A549 (cell line): ENCODE data around the gene SCGB1D2. TPM values are rescaled to one million over a fixed set of nuclear protein-coding genes. Genes with fewer than 3 reads are reported as not detected.
A peak's percentile ranks its signal among the peaks of the same experiment; 100 is the strongest.

Source experiments
- ATAC-seq, 2 experiments: fragments of 200-7000 bp in 1 of 2; fragments of >200 bp in 1 of 2; cut with Nextera tagmentation in 1 of 2; cut with Tn5 transposase in 1 of 2; 3 replicates each; pipeline versions ENCODE4 v1.8.0 to v1.9.1; 2018 to 2020; ENCODE audit warnings: mild to moderate bottlenecking in 1 of 2, moderate library complexity in 1 of 2
- CTCF ChIA-PET: fragments of 300-600 bp; sonication (Branson Sonifier 250); formaldehyde crosslinking; extraction: SDS; loops from one replicate; lab custom pipeline; 2021; ENCODE audit warnings: antibody characterized with exemption, inconsistent platforms; lab: Yijun Ruan, JAX
- POLR2A ChIA-PET: fragments of 350-600 bp; formaldehyde crosslinking; extraction: SDS; loops from one replicate; lab custom pipeline; 2021; ENCODE audit warnings: antibody characterized with exemption, inconsistent platforms; lab: Yijun Ruan, JAX
- DNase-seq, 2 experiments: peaks; one replicate each; pipeline versions ENCODE4 v3.0.0 to v3.0.0-alpha.2; 2011 to 2016; ENCODE audit warnings: low read depth in 1 of 2, low spot score in 1 of 2
- FAIRE-seq: peaks from 2 replicates; lab custom pipeline; 2011; peaks lifted over from hg19 to GRCh38; lab: Jason Lieb, UNC
- H3K27ac ChIP-seq, 2 experiments: fragments of >200 bp; sonication (Bioruptor Twin); formaldehyde crosslinking; 3 replicates each; pipeline ENCODE4 v1.5.1; 2016 to 2017
- H3K4me1 ChIP-seq: fragments of >200 bp; sonication (Bioruptor Twin); formaldehyde crosslinking; 3 replicates; pipeline ENCODE4 v1.6.1; 2016
- H3K4me2 ChIP-seq: fragments of >200 bp; sonication (Bioruptor Twin); formaldehyde crosslinking; 3 replicates; pipeline ENCODE4 v1.6.1; 2016
- H3K4me3 ChIP-seq: fragments of >200 bp; sonication (Bioruptor Twin); formaldehyde crosslinking; 3 replicates; pipeline ENCODE4 v1.5.1; 2016
- H3K9me3 ChIP-seq: fragments of >200 bp; sonication (Bioruptor Twin); formaldehyde crosslinking; 3 replicates; pipeline ENCODE4 v1.6.1; 2016
- CBX2 ChIP-seq: fragments of 200-600 bp; sonication (generic); IDR thresholded peaks from 2 replicates; pipeline ENCODE4 v1.6.1; 2016; ENCODE audit warnings: low read depth, mild to moderate bottlenecking, borderline replicate concordance
- EP300 ChIP-seq, 2 experiments: fragments of >200 bp; sonication (Bioruptor Twin); formaldehyde crosslinking; IDR thresholded peaks; 2 replicates in 1 of 2; 3 replicates in 1 of 2; pipeline ENCODE4 v1.6.1; 2016 to 2017
- JUN ChIP-seq, 2 experiments: fragments of >200 bp; sonication (Bioruptor Twin); formaldehyde crosslinking; IDR thresholded peaks; 2 replicates in 1 of 2; 3 replicates in 1 of 2; pipeline ENCODE4 v1.6.1; 2016 to 2017
- MAFK ChIP-seq: fragments of 450-650 bp; IDR thresholded peaks from 2 replicates; pipeline ENCODE4 v1.6.1; 2014; ENCODE audit not compliant: partially characterized antibody
- MAX ChIP-seq: IDR thresholded peaks from 2 replicates; pipeline ENCODE4 v1.6.1; 2012
- MAZ ChIP-seq: fragments of 150-350 bp; IDR thresholded peaks from 2 replicates; pipeline ENCODE4 v1.6.1; 2014; ENCODE audit warnings: antibody characterized with exemption, low read depth, low read length, borderline replicate concordance
- MYC ChIP-seq: IDR thresholded peaks from 2 replicates; pipeline ENCODE4 v1.6.1; 2012; ENCODE audit warnings: mild to moderate bottlenecking, inconsistent platforms, low read length, improper control_type of control experiment, borderline replicate concordance
- PBX3 ChIP-seq: IDR thresholded peaks from 2 replicates; pipeline ENCODE4 v1.6.1; 2012
- POLR2A ChIP-seq: IDR thresholded peaks from 2 replicates; pipeline ENCODE4 v1.6.1; 2012; ENCODE audit warnings: mild to moderate bottlenecking, low read length
- POLR2AphosphoS2 ChIP-seq: conservative IDR thresholded peaks from 2 replicates; pipeline ENCODE4 v1.6.1; 2012; ENCODE audit warnings: low read length, improper control_type of control experiment, inconsistent platforms
- RAD21 ChIP-seq, 2 experiments: fragments of >200 bp in 1 of 2; sonication (Bioruptor Twin) in 1 of 2; formaldehyde crosslinking in 1 of 2; IDR thresholded peaks in 1 of 2; conservative IDR thresholded peaks in 1 of 2; 2 replicates in 1 of 2; 3 replicates in 1 of 2; pipeline ENCODE4 v1.6.1; 2012 to 2018; ENCODE audit warnings: inconsistent platforms in 1 of 2
- RCOR1 ChIP-seq: fragments of 150-350 bp; IDR thresholded peaks from 2 replicates; pipeline ENCODE4 v1.6.1; 2014; ENCODE audit warnings: antibody characterized with exemption, low read length, low read depth
- SMC3 ChIP-seq: fragments of >200 bp; sonication (Bioruptor Twin); formaldehyde crosslinking; IDR thresholded peaks from 3 replicates; pipeline ENCODE4 v1.6.1; 2018; ENCODE audit warnings: inconsistent platforms
- SREBF2 ChIP-seq: fragments of 450-650 bp; IDR thresholded peaks from 2 replicates; pipeline ENCODE4 v1.6.1; 2014; ENCODE audit warnings: mild to moderate bottlenecking, moderate library complexity
- ZC3H11A ChIP-seq: fragments of 450-650 bp; IDR thresholded peaks from 2 replicates; pipeline ENCODE4 v1.6.1; 2014; ENCODE audit warnings: antibody characterized with exemption, mild to moderate bottlenecking
- ZFP36 ChIP-seq: fragments of 450-650 bp; IDR thresholded peaks from 2 replicates; pipeline ENCODE4 v1.6.1; 2014; ENCODE audit warnings: borderline replicate concordance; ENCODE audit not compliant: partially characterized antibody
- WGBS: methylation state at CpG from one replicate; pipeline ENCODE4 v1.1.6; 2017; ENCODE audit errors: missing lambda C conversion rate; 5-methylcytosine and 5-hydroxymethylcytosine counted together
- polyA plus RNA-seq, 4 experiments: library from polyadenylated mRNA; depleted of rRNA in 3 of 4; stranded (reverse); fragments of >200 nt; fragmentation: RNase III in 1 of 4; extraction: RNeasy Plus Mini Kit Qiagen cat#74134 plus additional on column Dnase treatment in 1 of 4; gene quantifications; 2 replicates in 3 of 4; 3 replicates in 1 of 4; pipeline ENCODE4 v1.2.3, GENCODE V29; 2011 to 2017
- TF ChIP-seq, protein P1 (sequence below): fragments of 250-450 bp; sonication (Bioruptor Pico); IDR thresholded peaks from 2 replicates; pipeline ENCODE4 v1.5.0; 2020; ENCODE audit warnings: low read depth, mild to moderate bottlenecking, moderate library complexity
- TF ChIP-seq, protein P2 (sequence below): fragments of >200 bp; sonication (Bioruptor Twin); formaldehyde crosslinking; IDR thresholded peaks from 3 replicates; pipeline ENCODE4 v1.6.1; 2016

Gene SCGB1D2
- polyA plus RNA-seq, 2 of the 4 experiments (the other 2 are of a cell fraction) = not detected

GRCh38 chr11:62273789-62274275 lies 31.8 kb downstream of the SCGB1D2 start:
- ATAC-seq = no peak
- 62% methylated on average over 7 of the region's 7 CpGs for WGBS
- Histone ChIP-seq H3K4me3 (no peak overlapping the region), H3K27ac (no peak overlapping the region), H3K4me1 (no peaks in the 10 kb centered on the region)
- ChIA-PET POLR2A (no interaction called here), CTCF (no interaction called here)
- no peak for DNase-seq
- no peak for TF ChIP-seq MAZ
- no peak for TF ChIP-seq MAX
- no peak for TF ChIP-seq MAFK
- no peak for TF ChIP-seq POLR2A
- TF ChIP-seq, protein P1, sequence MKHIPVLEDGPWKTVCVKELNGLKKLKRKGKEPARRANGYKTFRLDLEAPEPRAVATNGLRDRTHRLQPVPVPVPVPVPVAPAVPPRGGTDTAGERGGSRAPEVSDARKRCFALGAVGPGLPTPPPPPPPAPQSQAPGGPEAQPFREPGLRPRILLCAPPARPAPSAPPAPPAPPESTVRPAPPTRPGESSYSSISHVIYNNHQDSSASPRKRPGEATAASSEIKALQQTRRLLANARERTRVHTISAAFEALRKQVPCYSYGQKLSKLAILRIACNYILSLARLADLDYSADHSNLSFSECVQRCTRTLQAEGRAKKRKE (CRISPR knock-in tag) = no peak
- TF ChIP-seq PBX3 = no peak
- no peak for TF ChIP-seq RCOR1
- TF ChIP-seq POLR2AphosphoS2 = no peak
- no peak for TF ChIP-seq SMC3
- TF ChIP-seq, protein P2, sequence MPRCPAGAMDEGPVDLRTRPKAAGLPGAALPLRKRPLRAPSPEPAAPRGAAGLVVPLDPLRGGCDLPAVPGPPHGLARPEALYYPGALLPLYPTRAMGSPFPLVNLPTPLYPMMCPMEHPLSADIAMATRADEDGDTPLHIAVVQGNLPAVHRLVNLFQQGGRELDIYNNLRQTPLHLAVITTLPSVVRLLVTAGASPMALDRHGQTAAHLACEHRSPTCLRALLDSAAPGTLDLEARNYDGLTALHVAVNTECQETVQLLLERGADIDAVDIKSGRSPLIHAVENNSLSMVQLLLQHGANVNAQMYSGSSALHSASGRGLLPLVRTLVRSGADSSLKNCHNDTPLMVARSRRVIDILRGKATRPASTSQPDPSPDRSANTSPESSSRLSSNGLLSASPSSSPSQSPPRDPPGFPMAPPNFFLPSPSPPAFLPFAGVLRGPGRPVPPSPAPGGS = no peak
- TF ChIP-seq SREBF2 = no peak
- no peak for TF ChIP-seq JUN (IDR thresholded peaks at IDR 0.05)
- no peak for TF ChIP-seq EP300 (IDR thresholded peaks at IDR 0.05)
- TF ChIP-seq MYC = no peak
- TF ChIP-seq RAD21 (conservative IDR thresholded peaks at IDR 0.05 in 1 of 2, IDR thresholded peaks at IDR 0.05 in 1 of 2) = no peak
- TF ChIP-seq ZC3H11A = no peak
- TF ChIP-seq, all 56 proteins: peak for 0
- FAIRE-seq = no peak
- H3K4me2 ChIP-seq = no peak overlapping the region
- H3K9me3 ChIP-seq = no peaks in the 10 kb centered on the region

DNA sequence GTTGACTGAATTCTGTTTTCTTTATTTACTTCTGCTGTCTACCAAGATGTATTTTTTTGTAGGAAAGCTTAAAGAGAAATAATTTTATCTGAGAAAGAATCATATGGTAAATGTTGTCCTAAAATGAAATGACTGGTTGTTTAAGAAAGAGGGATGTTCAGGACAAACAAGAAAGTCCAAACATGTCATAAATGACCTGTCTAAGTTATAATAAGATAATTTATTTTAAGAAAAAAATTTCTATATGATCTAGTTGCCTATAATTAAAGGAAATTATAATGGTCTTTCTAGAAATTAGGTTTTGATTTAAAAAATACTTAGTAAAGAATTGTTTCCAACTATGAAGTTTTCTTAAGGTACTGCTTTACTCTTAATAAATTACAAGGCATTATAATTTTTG lies 38.4 kb downstream of the SCGB1D2 start:
- Histone ChIP-seq H3K4me1 (no peaks in the 10 kb centered on the region), H3K4me2 (no peak overlapping the region), H3K27ac (no peak overlapping the region), H3K4me3 (no peak overlapping the region), H3K9me3 (peaks cover 12% of the 10 kb centered on the region; the same call in 2 of the 3 replicates)
- DNase-seq = no peak
- POLR2A ChIA-PET = no interaction called here
- CTCF ChIA-PET = no interaction called here
- TF ChIP-seq ZFP36 = peak; percentile 29
- no peak for TF ChIP-seq CBX2
- FAIRE-seq = peak; percentile 84
- no peak for ATAC-seq

Other genes starting within 250 kb of the SCGB1D2 start
- gene INCENP, start 118.2 kb upstream of the SCGB1D2 start, polyA plus RNA-seq (2011; rRNA removed) = 29.5 and 35.8 TPM in 2 replicates
- 50.9 to 55.8 TPM (median 52.2 TPM) in 3 replicates for gene INCENP, start 118.2 kb upstream of the SCGB1D2 start, polyA plus RNA-seq (2017; fragmentation: RNase III; extraction: RNeasy Plus Mini Kit Qiagen cat#74134 plus additional on column Dnase treatment)
- not detected in 2 replicates for gene SCGB1D1, start 52.0 kb upstream of the SCGB1D2 start, polyA plus RNA-seq (2011; rRNA removed)
- gene SCGB1D1, start 52.0 kb upstream of the SCGB1D2 start, polyA plus RNA-seq (2017; fragmentation: RNase III; extraction: RNeasy Plus Mini Kit Qiagen cat#74134 plus additional on column Dnase treatment) = not detected in 3 replicates
- not detected in 2 replicates for gene SCGB2A1, start 33.6 kb upstream of the SCGB1D2 start, polyA plus RNA-seq (2011; rRNA removed)
- gene SCGB2A1, start 33.6 kb upstream of the SCGB1D2 start, polyA plus RNA-seq (2017; fragmentation: RNase III; extraction: RNeasy Plus Mini Kit Qiagen cat#74134 plus additional on column Dnase treatment) = not detected in 3 replicates
- not detected in 2 replicates for gene SCGB2A2, start 27.9 kb downstream of the SCGB1D2 start, polyA plus RNA-seq (2011; rRNA removed)
- not detected in 3 replicates for gene SCGB2A2, start 27.9 kb downstream of the SCGB1D2 start, polyA plus RNA-seq (2017; fragmentation: RNase III; extraction: RNeasy Plus Mini Kit Qiagen cat#74134 plus additional on column Dnase treatment)
- not detected in 2 replicates for gene SCGB1D4, start 56.8 kb downstream of the SCGB1D2 start, polyA plus RNA-seq (2011; rRNA removed)
- not detected in 3 replicates for gene SCGB1D4, start 56.8 kb downstream of the SCGB1D2 start, polyA plus RNA-seq (2017; fragmentation: RNase III; extraction: RNeasy Plus Mini Kit Qiagen cat#74134 plus additional on column Dnase treatment)
- gene ASRGL1, start 95.2 kb downstream of the SCGB1D2 start, polyA plus RNA-seq (2011; rRNA removed) = 13.6 and 19.5 TPM in 2 replicates
- 12.5 to 13.5 TPM (median 12.7 TPM) in 3 replicates for gene ASRGL1, start 95.2 kb downstream of the SCGB1D2 start, polyA plus RNA-seq (2017; fragmentation: RNase III; extraction: RNeasy Plus Mini Kit Qiagen cat#74134 plus additional on column Dnase treatment)
- 0.47 TPM in 1 of 2 replicates, not detected in the other for gene SCGB1A1, start 176.8 kb downstream of the SCGB1D2 start, polyA plus RNA-seq (2011; rRNA removed)
- gene SCGB1A1, start 176.8 kb downstream of the SCGB1D2 start, polyA plus RNA-seq (2017; fragmentation: RNase III; extraction: RNeasy Plus Mini Kit Qiagen cat#74134 plus additional on column Dnase treatment) = not detected in 3 replicates